H9 (cell line): ENCODE measurements around the gene CLEC20A. TPM values are rescaled to one million over a fixed set of nuclear protein-coding genes. Genes with fewer than 3 reads are reported as not detected.

ENCODE experiments used
- DNase-seq: peaks from one replicate; pipeline ENCODE4 v3.0.0-alpha.2; 2017
- H2AFZ ChIP-seq: one replicate; pipeline ENCODE4 v1.6.1; 2013; ENCODE audit warnings: mild to moderate bottlenecking, low read length, control low read depth, moderate library complexity
- H2AK5ac ChIP-seq: 2 replicates; pipeline ENCODE4 v1.6.1; 2013; ENCODE audit warnings: low read length, control low read depth, mixed read lengths; ENCODE audit not compliant: insufficient read length
- H2BK120ac ChIP-seq: one replicate; pipeline ENCODE4 v1.6.1; 2013; ENCODE audit warnings: low read depth, mild to moderate bottlenecking, low read length, control low read depth, inconsistent platforms; ENCODE audit not compliant: poor library complexity, severe bottlenecking
- H2BK12ac ChIP-seq: 2 replicates; pipeline ENCODE4 v1.6.1; 2013; ENCODE audit warnings: low read length, control low read depth, mixed read lengths, low read depth; ENCODE audit not compliant: insufficient read length
- H2BK15ac ChIP-seq: 2 replicates; pipeline ENCODE4 v1.6.1; 2013; ENCODE audit warnings: low read depth, low read length, control low read depth
- H2BK20ac ChIP-seq: one replicate; pipeline ENCODE4 v1.6.1; 2013; ENCODE audit warnings: low read depth, mild to moderate bottlenecking, low read length, control low read depth, inconsistent platforms; ENCODE audit not compliant: poor library complexity, severe bottlenecking
- H2BK5ac ChIP-seq: 2 replicates; pipeline ENCODE4 v1.6.1; 2013; ENCODE audit warnings: low read length, control low read depth, mixed read lengths; ENCODE audit not compliant: insufficient read length
- H3K14ac ChIP-seq: 2 replicates; pipeline ENCODE4 v1.6.1; 2013; ENCODE audit warnings: low read length, control low read depth; ENCODE audit not compliant: insufficient read depth
- H3K18ac ChIP-seq: 2 replicates; pipeline ENCODE4 v1.6.1; 2013; ENCODE audit warnings: low read depth, mild to moderate bottlenecking, mixed read lengths, low read length, control low read depth; ENCODE audit not compliant: insufficient read length
- H3K23ac ChIP-seq: 2 replicates; pipeline ENCODE4 v1.6.1; 2013; ENCODE audit warnings: low read length, control low read depth, mixed read lengths, low read depth; ENCODE audit not compliant: insufficient read length
- H3K23me2 ChIP-seq: 2 replicates; pipeline ENCODE4 v1.6.1; 2013; ENCODE audit warnings: low read depth, mild to moderate bottlenecking, mixed read lengths, low read length, control low read depth; ENCODE audit not compliant: insufficient read length, poor library complexity, severe bottlenecking
- H3K27ac ChIP-seq: 2 replicates; pipeline ENCODE4 v1.5.1; 2013; ENCODE audit warnings: low read length, control low read depth, mixed read lengths, low read depth; ENCODE audit not compliant: insufficient read length
- H3K27me3 ChIP-seq: 2 replicates; pipeline ENCODE4 v1.6.1; 2013; ENCODE audit warnings: low read length, control low read depth, inconsistent platforms; ENCODE audit not compliant: insufficient read depth
- H3K4ac ChIP-seq: 2 replicates; pipeline ENCODE4 v1.6.1; 2013; ENCODE audit warnings: low read depth, mild to moderate bottlenecking, control low read depth, inconsistent platforms, low read length, moderate library complexity
- H3K4me1 ChIP-seq: 2 replicates; pipeline ENCODE4 v1.6.1; 2013; ENCODE audit warnings: low read length, control low read depth, inconsistent platforms; ENCODE audit not compliant: insufficient read depth
- H3K4me2 ChIP-seq: 2 replicates; pipeline ENCODE4 v1.6.1; 2013; ENCODE audit warnings: low read length, control low read depth, mixed read lengths; ENCODE audit not compliant: insufficient read length, insufficient read depth
- H3K56ac ChIP-seq: 2 replicates; pipeline ENCODE4 v1.6.1; 2013; ENCODE audit warnings: low read depth, mild to moderate bottlenecking, mixed read lengths, low read length, control low read depth; ENCODE audit not compliant: insufficient read length
- H3K79me1 ChIP-seq: 2 replicates; pipeline ENCODE4 v1.6.1; 2013; ENCODE audit warnings: low read depth, mild to moderate bottlenecking, moderate library complexity, low read length, control low read depth, inconsistent platforms; ENCODE audit not compliant: insufficient read depth, poor library complexity, severe bottlenecking
- H3K79me2 ChIP-seq: 2 replicates; pipeline ENCODE4 v1.6.1; 2013; ENCODE audit warnings: low read length, control low read depth, inconsistent platforms; ENCODE audit not compliant: insufficient read depth
- H3K9ac ChIP-seq: 2 replicates; pipeline ENCODE4 v1.6.1; 2013; ENCODE audit warnings: low read length, control low read depth, mixed read lengths; ENCODE audit not compliant: insufficient read length; ENCODE audit errors: extremely low read depth
- H3K9me3 ChIP-seq: one replicate; pipeline ENCODE4 v1.6.1; 2013; ENCODE audit warnings: low read depth, low read length, inconsistent platforms; ENCODE audit not compliant: control insufficient read depth
- H3T11ph ChIP-seq: one replicate; pipeline ENCODE4 v1.6.1; 2013; ENCODE audit warnings: mild to moderate bottlenecking, low read length, control low read depth, inconsistent platforms
- H4K20me1 ChIP-seq: one replicate; pipeline ENCODE4 v1.6.1; 2013; ENCODE audit not compliant: control insufficient read depth, insufficient read length, insufficient read depth
- H4K5ac ChIP-seq: 2 replicates; pipeline ENCODE4 v1.6.1; 2013; ENCODE audit warnings: low read depth, mild to moderate bottlenecking, mixed read lengths, low read length, control low read depth; ENCODE audit not compliant: insufficient read length
- H4K8ac ChIP-seq: replicated peaks from 2 replicates; pipeline ENCODE4 v1.6.1; 2013; ENCODE audit warnings: low read length, control low read depth, mixed read lengths, low read depth; ENCODE audit not compliant: insufficient read length
- H4K91ac ChIP-seq: 2 replicates; pipeline ENCODE4 v1.6.1; 2013; ENCODE audit warnings: low read depth, mild to moderate bottlenecking, moderate library complexity, mixed read lengths, low read length, control low read depth; ENCODE audit not compliant: insufficient read length
- H3K27ac Mint-ChIP-seq, 3 experiments: 2 replicates in 2 of 3; 3 replicates in 1 of 3; pipeline ENCODE4 v1.8.0; 2020 to 2021; ENCODE audit warnings: mixed read lengths in 3 of 3, mild to moderate bottlenecking in 1 of 3, moderate library complexity in 1 of 3
- H3K27me3 Mint-ChIP-seq: 2 replicates; pipeline ENCODE4 v1.8.0; 2021; ENCODE audit warnings: low read depth, mild to moderate bottlenecking, moderate library complexity, mixed read lengths
- H3K36me3 Mint-ChIP-seq, 3 experiments: 2 replicates in 2 of 3; 3 replicates in 1 of 3; pipeline ENCODE4 v1.8.0; 2020 to 2021; ENCODE audit warnings: low read depth in 3 of 3, mixed read lengths in 3 of 3; ENCODE audit not compliant: insufficient read depth in 1 of 3
- H3K4me1 Mint-ChIP-seq, 2 experiments: 2 replicates each; pipeline ENCODE4 v1.8.0; 2020; ENCODE audit warnings: mixed read lengths in 2 of 2
- H3K4me3 Mint-ChIP-seq, 2 experiments: 2 replicates in 1 of 2; 3 replicates in 1 of 2; pipeline ENCODE4 v1.8.0; 2020 to 2021; ENCODE audit warnings: mild to moderate bottlenecking in 2 of 2, mixed read lengths in 2 of 2, moderate library complexity in 1 of 2
- H3K9me3 Mint-ChIP-seq, 2 experiments: 2 replicates in 1 of 2; 3 replicates in 1 of 2; pipeline ENCODE4 v1.8.0; 2020; ENCODE audit warnings: mild to moderate bottlenecking in 2 of 2, mixed read lengths in 2 of 2, moderate library complexity in 1 of 2
- WGBS: extraction: QIAGEN DNeasy Blood & Tissue Kit; methylation state at CpG from one replicate; pipeline ENCODE4 v1.1.7; 2013; ENCODE audit warnings: missing lambda C conversion rate, low lambda C conversion rate, mixed read lengths; ENCODE audit not compliant: insufficient read length; ENCODE audit errors: extremely low coverage; 5-methylcytosine and 5-hydroxymethylcytosine counted together
- total RNA-seq: library from RNA; stranded (reverse); gene quantifications from 2 replicates; pipeline ENCODE4 v1.2.1, GENCODE V29; 2021
- TF ChIP-seq, protein P1 (sequence below): fragments of 200-600 bp; sonication (generic); conservative IDR thresholded peaks from 3 replicates; pipeline ENCODE4 v1.8.0; 2021; ENCODE audit warnings: antibody characterized with exemption, mild to moderate bottlenecking

CLEC20A gene
- total RNA-seq, 1 experiment from 2014 or later: not detected

DNA sequence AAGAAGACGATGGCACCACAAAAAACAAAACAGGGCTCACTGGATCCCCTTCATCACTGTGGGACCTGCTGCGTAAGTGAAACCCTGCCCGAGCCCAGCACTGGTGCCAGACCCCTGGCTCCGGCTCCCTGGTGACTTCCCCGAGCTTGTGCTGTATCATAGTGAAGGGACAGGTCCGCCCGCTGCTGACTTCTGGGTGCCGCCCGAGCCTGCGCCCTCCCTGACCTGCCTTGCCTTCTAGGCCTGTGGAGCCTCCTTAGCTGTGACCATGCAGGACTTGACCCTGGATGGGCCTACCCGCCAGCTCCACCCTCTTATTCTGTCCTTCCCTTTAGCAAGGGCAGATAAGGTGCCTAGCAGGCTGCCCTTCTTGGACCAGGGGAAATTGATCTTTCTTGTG, 24.0 kb upstream of the CLEC20A start:
- Histone ChIP-seq H3K9ac (no peak overlapping the region), H3K4ac (no peak overlapping the region), H3K27ac (no peak overlapping the region), H2AFZ (no peak overlapping the region), H3K18ac (no peak overlapping the region), H4K20me1 (no peaks in the 10 kb centered on the region), H4K91ac (no peak overlapping the region), H2BK12ac (no peak overlapping the region), H3K23ac (no peak overlapping the region), H3K79me1 (no peaks in the 10 kb centered on the region), H2AK5ac (no peak overlapping the region), H3K14ac (no peak overlapping the region), H2BK20ac (no peak overlapping the region), H3K4me2 (no peak overlapping the region), H3K23me2 (no peaks in the 10 kb centered on the region), H3K56ac (no peak overlapping the region), H4K5ac (no peak overlapping the region), H3K79me2 (no peaks in the 10 kb centered on the region), H3K4me1 (no peaks in the 10 kb centered on the region), H4K8ac (no peak overlapping the region), H3K9me3 (no peaks in the 10 kb centered on the region), H2BK15ac (no peak overlapping the region), H3T11ph (no peak overlapping the region), H2BK5ac (no peak overlapping the region), H2BK120ac (no peak overlapping the region), H3K27me3 (no peaks in the 10 kb centered on the region)
- H3K4me3 Mint-ChIP-seq: no peak overlapping the region
- peaks cover 4% of the 10 kb centered on the region in 2 experiments; a peak in 3 of 4 replicates for H3K4me1 Mint-ChIP-seq
- no peaks in the 10 kb centered on the region for H3K36me3 Mint-ChIP-seq
- no peaks in the 10 kb centered on the region for H3K27me3 Mint-ChIP-seq
- H3K27ac Mint-ChIP-seq: no peak overlapping the region
- no CpG with 5 or more reads among the region's 11 CpGs for WGBS
- no peak for DNase-seq
- TF ChIP-seq, protein P1, sequence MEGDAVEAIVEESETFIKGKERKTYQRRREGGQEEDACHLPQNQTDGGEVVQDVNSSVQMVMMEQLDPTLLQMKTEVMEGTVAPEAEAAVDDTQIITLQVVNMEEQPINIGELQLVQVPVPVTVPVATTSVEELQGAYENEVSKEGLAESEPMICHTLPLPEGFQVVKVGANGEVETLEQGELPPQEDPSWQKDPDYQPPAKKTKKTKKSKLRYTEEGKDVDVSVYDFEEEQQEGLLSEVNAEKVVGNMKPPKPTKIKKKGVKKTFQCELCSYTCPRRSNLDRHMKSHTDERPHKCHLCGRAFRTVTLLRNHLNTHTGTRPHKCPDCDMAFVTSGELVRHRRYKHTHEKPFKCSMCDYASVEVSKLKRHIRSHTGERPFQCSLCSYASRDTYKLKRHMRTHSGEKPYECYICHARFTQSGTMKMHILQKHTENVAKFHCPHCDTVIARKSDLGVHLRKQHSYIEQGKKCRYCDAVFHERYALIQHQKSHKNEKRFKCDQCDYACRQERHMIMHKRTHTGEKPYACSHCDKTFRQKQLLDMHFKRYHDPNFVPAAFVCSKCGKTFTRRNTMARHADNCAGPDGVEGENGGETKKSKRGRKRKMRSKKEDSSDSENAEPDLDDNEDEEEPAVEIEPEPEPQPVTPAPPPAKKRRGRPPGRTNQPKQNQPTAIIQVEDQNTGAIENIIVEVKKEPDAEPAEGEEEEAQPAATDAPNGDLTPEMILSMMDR: no peak
- H3K9me3 Mint-ChIP-seq: no peaks in the 10 kb centered on the region; a peak in 1 of 5 replicates
